Ramos (cell line): ENCODE results near the gene ZNF354B.
"Not testable (repeated sequence)": the region's sequence is repeated elsewhere in the genome, so short reads cannot be mapped to it uniquely, and the experiment has no call there.

Experiments
- in situ Hi-C: fragments of 300-500 bp; cut with MboI; formaldehyde crosslinking; loops from one replicate; pipeline ENCODE4 v1.14.3; 2022; ENCODE audit warnings: low sequenced_read_pairs; ENCODE audit not compliant: unreplicated experiment

Gene ZNF354B

GRCh38 chr5:178859625-178860521 is at the start of gene ZNF354B:
Gene ZNF354B (plus strand): TSS chr5:178859953. CDS start chr5:178861048, 1,095 bp downstream.
- in situ Hi-C loops = no loop called here

GRCh38 chr5:178817506-178817905 is 42.2 kb upstream of the ZNF354B start:
- in situ Hi-C loops = no loop called here

- in situ Hi-C loops = no loop called here
Observed at GRCh38 chr5:178818094-178818493, 41.7 kb upstream of the ZNF354B start.

GRCh38 chr5:178820001-178820400 is 39.8 kb upstream of the ZNF354B start:
- in situ Hi-C loops = no loop called here

GRCh38 chr5:178825444-178825843 is 34.3 kb upstream of the ZNF354B start:
- in situ Hi-C loops = loop anchor here (25.0 kb wide), 1 partner anchor 538 kb away; no protein-coding TSS in a partner anchor

GRCh38 chr5:178826216-178826615 is 33.5 kb upstream of the ZNF354B start:
- in situ Hi-C loops = loop anchor here (25.0 kb wide), 1 partner anchor 539 kb away; no protein-coding TSS in a partner anchor

- in situ Hi-C loops = loop anchor here (25.0 kb wide), 1 partner anchor 540 kb away; no protein-coding TSS in a partner anchor
Observed at GRCh38 chr5:178827636-178828035, 32.1 kb upstream of the ZNF354B start.

GRCh38 chr5:178831049-178831448 is 28.7 kb upstream of the ZNF354B start:
- in situ Hi-C loops = loop anchor here (25.0 kb wide), 1 partner anchor 544 kb away; no protein-coding TSS in a partner anchor

- in situ Hi-C loops = loop anchor here (25.0 kb wide), 1 partner anchor 545 kb away; no protein-coding TSS in a partner anchor
Observed at GRCh38 chr5:178832618-178833201, 27.0 kb upstream of the ZNF354B start.

- in situ Hi-C loops = loop anchor here (25.0 kb wide), 1 partner anchor 549 kb away; no protein-coding TSS in a partner anchor
Observed at GRCh38 chr5:178836628-178837027, 23.1 kb upstream of the ZNF354B start.

GRCh38 chr5:178838695-178839318 is 20.9 kb upstream of the ZNF354B start:
- in situ Hi-C loops = loop anchor here (25.0 kb wide), 1 partner anchor 552 kb away; no protein-coding TSS in a partner anchor

- in situ Hi-C loops = loop anchor here (25.0 kb wide), 1 partner anchor 552 kb away; no protein-coding TSS in a partner anchor
Observed at GRCh38 chr5:178839319-178839704, 20.4 kb upstream of the ZNF354B start.

GRCh38 chr5:178840399-178840798 is 19.4 kb upstream of the ZNF354B start:
- in situ Hi-C loops = loop anchor here (25.0 kb wide), 1 partner anchor 553 kb away; no protein-coding TSS in a partner anchor

GRCh38 chr5:178849316-178849715 is 10.4 kb upstream of the ZNF354B start:
- in situ Hi-C loops = loop anchor here (25.0 kb wide), 1 partner anchor 562 kb away; no protein-coding TSS in a partner anchor

- in situ Hi-C loops = no loop called here
Observed at GRCh38 chr5:178851951-178852350, 7.8 kb upstream of the ZNF354B start.

- in situ Hi-C loops = no loop called here
Observed at GRCh38 chr5:178854284-178854683, 5.5 kb upstream of the ZNF354B start.

- in situ Hi-C loops = not testable (repeated sequence)
Observed at GRCh38 chr5:178860615-178861014, 862 bp downstream of the ZNF354B start.

- in situ Hi-C loops = no loop called here
Observed at GRCh38 chr5:178861627-178862026, 1.9 kb downstream of the ZNF354B start.

- in situ Hi-C loops = no loop called here
Observed at GRCh38 chr5:178866946-178867345, 7.2 kb downstream of the ZNF354B start.

GRCh38 chr5:178869577-178869976 is 9.8 kb downstream of the ZNF354B start:
- in situ Hi-C loops = no loop called here
